Tibial nerve (tissue), 4 donors: ENCODE data around the gene WFDC8. TPM values are rescaled to one million over a fixed set of nuclear protein-coding genes. Genes with fewer than 3 reads are reported as not detected.
A peak's percentile ranks its signal among the peaks of the same experiment; 100 is the strongest.

Source experiments
- DNase-seq, 2 donors: peaks; one replicate each; pipeline ENCODE4 v3.0.0-alpha.2; 2019; ENCODE audit warnings: low spot score in 2 of 2
- H3K27ac ChIP-seq, 4 donors: fragments of 200-600 bp; sonication (generic) in 3 of 4; one replicate each; pipeline ENCODE4 v1.5.1; 2017 to 2019; ENCODE audit warnings: mild to moderate bottlenecking in 1 of 4
- H3K27me3 ChIP-seq, 2 donors: fragments of 200-600 bp; sonication (generic) in 1 of 2; one replicate each; pipeline versions ENCODE4 v1.5.1 to v1.6.0; 2017 to 2019
- H3K36me3 ChIP-seq, 3 donors: fragments of 200-600 bp; sonication (generic); one replicate each; pipeline ENCODE4 v1.5.1; 2018 to 2019
- H3K4me1 ChIP-seq, 4 donors: fragments of 200-600 bp; sonication (generic) in 3 of 4; one replicate each; pipeline ENCODE4 v1.5.1; 2017 to 2019
- H3K4me3 ChIP-seq, 4 donors: fragments of 200-600 bp; sonication (generic) in 3 of 4; one replicate each; pipeline ENCODE4 v1.5.1; 2017 to 2019; ENCODE audit warnings: mild to moderate bottlenecking in 1 of 4, moderate library complexity in 1 of 4
- H3K9me3 ChIP-seq, 4 donors: fragments of 200-600 bp; sonication (generic) in 3 of 4; one replicate each; pipeline ENCODE4 v1.5.1; 2017 to 2019
- CTCF ChIP-seq, 5 experiments: fragments of 200-600 bp in 3 of 5; fragments of 450-650 bp in 2 of 5; sonication (generic) in 3 of 5; IDR thresholded peaks; one replicate each; pipeline ENCODE4 v1.5.1; 2016 to 2019; ENCODE audit warnings: antibody characterized with exemption in 5 of 5, mild to moderate bottlenecking in 3 of 5, moderate library complexity in 2 of 5
- EP300 ChIP-seq, 2 donors: sonication (generic); formaldehyde crosslinking; IDR thresholded peaks; one replicate each; pipeline ENCODE4 v1.6.1; 2017; ENCODE audit warnings: antibody characterized with exemption in 2 of 2, mild to moderate bottlenecking in 1 of 2
- POLR2A ChIP-seq, 2 donors: fragments of 450-650 bp; IDR thresholded peaks; one replicate each; pipeline ENCODE4 v1.6.1; 2017; ENCODE audit warnings: antibody characterized with exemption in 2 of 2, mild to moderate bottlenecking in 2 of 2, moderate library complexity in 2 of 2
- WGBS, 2 donors: methylation state at CpG; one replicate each; pipeline ENCODE4 v1.1.5; 2018; 5-methylcytosine and 5-hydroxymethylcytosine counted together
- total RNA-seq, 4 donors: library from RNA; depleted of rRNA; stranded (reverse); fragments of >200 nt; gene quantifications; one replicate each; pipeline ENCODE4 v1.1.0, GENCODE V29; 2016

The WFDC8 gene
- total RNA-seq, 4 donors from 2014 or later: not detected

GRCh38 chr20:45552456-45552855, 26.6 kb downstream of the WFDC8 start:
- H3K27ac ChIP-seq: no peak overlapping the region
- H3K36me3 ChIP-seq: no peaks in the 10 kb centered on the region
- WGBS, 2 donors: 82 to 84% methylated on average over 2 of the region's 2 CpGs
- no peaks in the 10 kb centered on the region for H3K9me3 ChIP-seq
- H3K4me3 ChIP-seq: no peak overlapping the region
- DNase-seq: no peak
- TF ChIP-seq POLR2A (IDR thresholded peaks at IDR 0.05) (no peak), CTCF (IDR thresholded peaks at IDR 0.05) (no peak), EP300 (IDR thresholded peaks at IDR 0.05) (no peak)
- no peaks in the 10 kb centered on the region for H3K4me1 ChIP-seq
- no peaks in the 10 kb centered on the region for H3K27me3 ChIP-seq

- Histone ChIP-seq H3K27ac (no peak overlapping the region), H3K9me3 (no peaks in the 10 kb centered on the region), H3K27me3 (no peaks in the 10 kb centered on the region), H3K36me3 (no peaks in the 10 kb centered on the region), H3K4me3 (no peak overlapping the region), H3K4me1 (no peaks in the 10 kb centered on the region)
- DNase-seq: no peak
- TF ChIP-seq EP300 (IDR thresholded peaks at IDR 0.05): no peak
- no peak for TF ChIP-seq POLR2A (IDR thresholded peaks at IDR 0.05)
- TF ChIP-seq CTCF (IDR thresholded peaks at IDR 0.05): no peak
Observed at GRCh38 chr20:45550765-45551164, 28.3 kb downstream of the WFDC8 start.

GRCh38 chr20:45548410-45548809, 30.7 kb downstream of the WFDC8 start:
- WGBS, 2 donors: 78 to 84% methylated on average over 7 of the region's 7 CpGs
- no peak for DNase-seq
- no peak overlapping the region for H3K27ac ChIP-seq
- no peaks in the 10 kb centered on the region for H3K9me3 ChIP-seq
- H3K4me3 ChIP-seq: no peak overlapping the region
- TF ChIP-seq CTCF (IDR thresholded peaks at IDR 0.05): no peak
- no peak for TF ChIP-seq EP300 (IDR thresholded peaks at IDR 0.05)
- TF ChIP-seq POLR2A (IDR thresholded peaks at IDR 0.05): no peak
- no peaks in the 10 kb centered on the region for H3K36me3 ChIP-seq
- no peaks in the 10 kb centered on the region for H3K4me1 ChIP-seq
- H3K27me3 ChIP-seq: no peaks in the 10 kb centered on the region

GRCh38 chr20:45547206-45547770, 31.8 kb downstream of the WFDC8 start, which contains the start of gene EPPIN:
TSS of gene EPPIN (minus strand) at chr20:45547401. CDS start at chr20:45547357, 44 bp downstream.
- H3K36me3 ChIP-seq: no peaks in the 10 kb centered on the region
- H3K4me1 ChIP-seq: no peaks in the 10 kb centered on the region
- H3K27ac ChIP-seq: no peak within 1 kb of the TSS
- H3K4me3 ChIP-seq: no peak within 1 kb of the TSS
- H3K9me3 ChIP-seq: no peaks in the 10 kb centered on the region
- TF ChIP-seq EP300 (IDR thresholded peaks at IDR 0.05) (no peak), POLR2A (IDR thresholded peaks at IDR 0.05) (no peak), CTCF (IDR thresholded peaks at IDR 0.05) (no peak)
- DNase-seq: no peak
- H3K27me3 ChIP-seq: no peaks in the 10 kb centered on the region
- 81 to 82% methylated on average over 6 of the region's 6 CpGs for WGBS, 2 donors

- H3K9me3 ChIP-seq: no peaks in the 10 kb centered on the region
Observed at GRCh38 chr20:45545754-45546453, 33.2 kb downstream of the WFDC8 start.

More at GRCh38 chr20:45545754-45546453, 33.2 kb downstream of the WFDC8 start:
- Histone ChIP-seq H3K36me3 (no peaks in the 10 kb centered on the region), H3K4me1 (no peaks in the 10 kb centered on the region), H3K27me3 (no peaks in the 10 kb centered on the region), H3K4me3 (no peak overlapping the region), H3K27ac (no peak overlapping the region)
- 8 to 11% methylated on average over 5 of the region's 5 CpGs for whole genome bisulfite sequencing, 2 donors
- DNase-seq: no peak
- TF ChIP-seq EP300 (IDR thresholded peaks at IDR 0.05) (no peak), CTCF (IDR thresholded peaks at IDR 0.05) (peak in 4 of 5 experiments; percentile 30 to 62 (median 34))
